GM23248 (cell line): Measurements from ENCODE around the gene SUPV3L1. TPM values are rescaled to one million over a fixed set of nuclear protein-coding genes. Genes with fewer than 3 reads are reported as not detected.
"Not testable (repeated sequence)": the region's sequence is repeated elsewhere in the genome, so short reads cannot be mapped to it uniquely, and the experiment has no call there.

Experiments
- DNase-seq: peaks from one replicate; pipeline ENCODE4 v3.0.0-alpha.2; 2015
- H2AFZ ChIP-seq: fragments of 200-600 bp; sonication (generic); 2 replicates; pipeline ENCODE4 v1.6.1; 2016; ENCODE audit warnings: antibody characterized with exemption
- H3F3A ChIP-seq: fragments of 200-600 bp; sonication (generic); 2 replicates; pipeline ENCODE4 v1.6.1; 2016; ENCODE audit warnings: mild to moderate bottlenecking, antibody characterized with exemption, mixed run types; ENCODE audit not compliant: insufficient read depth
- H3K27ac ChIP-seq: fragments of 200-600 bp; sonication (generic); 2 replicates; pipeline ENCODE4 v1.5.1; 2016; ENCODE audit warnings: mild to moderate bottlenecking
- H3K27me3 ChIP-seq: fragments of 200-600 bp; sonication (generic); replicated peaks from 2 replicates; pipeline ENCODE4 v1.6.1; 2016; ENCODE audit warnings: mild to moderate bottlenecking; ENCODE audit not compliant: insufficient read depth
- H3K36me3 ChIP-seq: fragments of 200-600 bp; sonication (generic); 2 replicates; pipeline ENCODE4 v1.6.1; 2016; ENCODE audit warnings: low read depth, mild to moderate bottlenecking
- H3K4me1 ChIP-seq: fragments of 200-600 bp; sonication (generic); 2 replicates; pipeline ENCODE4 v1.6.1; 2016; ENCODE audit warnings: mild to moderate bottlenecking; ENCODE audit not compliant: insufficient read depth
- H3K4me2 ChIP-seq: fragments of 200-600 bp; sonication (generic); one replicate; pipeline ENCODE4 v1.6.1; 2016; ENCODE audit warnings: mild to moderate bottlenecking; ENCODE audit not compliant: unreplicated experiment
- H3K4me3 ChIP-seq: fragments of 200-600 bp; sonication (generic); 2 replicates; pipeline ENCODE4 v1.5.1; 2016; ENCODE audit warnings: mild to moderate bottlenecking
- H3K79me2 ChIP-seq: fragments of 200-600 bp; sonication (generic); 2 replicates; pipeline ENCODE4 v1.6.1; 2016; ENCODE audit warnings: mild to moderate bottlenecking; ENCODE audit not compliant: insufficient read depth
- H3K9ac ChIP-seq: fragments of 200-600 bp; sonication (generic); 2 replicates; pipeline ENCODE4 v1.6.1; 2016; ENCODE audit warnings: mild to moderate bottlenecking
- H3K9me2 ChIP-seq: fragments of 200-600 bp; sonication (generic); 2 replicates; pipeline ENCODE4 v1.6.1; 2016; ENCODE audit warnings: mixed run types, mild to moderate bottlenecking, moderate library complexity; ENCODE audit not compliant: insufficient read depth
- H3K9me3 ChIP-seq: fragments of 200-600 bp; sonication (generic); one replicate; pipeline ENCODE4 v1.6.1; 2017; ENCODE audit warnings: low read depth
- H4K20me1 ChIP-seq: fragments of 200-600 bp; sonication (generic); 2 replicates; pipeline ENCODE4 v1.6.0; 2016; ENCODE audit not compliant: insufficient read depth
- EZH2 ChIP-seq: fragments of 200-600 bp; sonication (generic); IDR thresholded peaks from 2 replicates; pipeline ENCODE4 v1.6.1; 2018; ENCODE audit warnings: antibody characterized with exemption, mild to moderate bottlenecking; ENCODE audit not compliant: insufficient read depth, poor library complexity, severe bottlenecking
- EZH2phosphoT487 ChIP-seq: fragments of 200-600 bp; sonication (generic); IDR thresholded peaks from 2 replicates; pipeline ENCODE4 v1.6.1; 2018; ENCODE audit warnings: antibody characterized with exemption, moderate library complexity, mild to moderate bottlenecking, low read depth; ENCODE audit not compliant: insufficient read depth
- WGBS, 2 experiments: methylation state at CpG; one replicate each; pipeline ENCODE4 v1.1.6; 2015 to 2017; ENCODE audit warnings: low lambda C conversion rate in 2 of 2, low coverage in 1 of 2; ENCODE audit errors: missing lambda C conversion rate in 2 of 2; 5-methylcytosine and 5-hydroxymethylcytosine counted together
- in situ Hi-C: fragments of 300-500 bp; cut with MboI; formaldehyde crosslinking; loops from 2 replicates; pipeline ENCODE4 v1.15.0; 2020
- polyA plus RNA-seq: library from polyadenylated mRNA; unstranded; fragments of >200 nt; fragmentation: Nextera tagmentation; extraction: Ambion mirVana; gene quantifications from 2 replicates; pipeline ENCODE4 v1.2.1, GENCODE V29; 2016
- total RNA-seq: library from RNA; depleted of rRNA; stranded (reverse); fragments of >200 nt; shearing (Covaris generic); gene quantifications from 2 replicates; pipeline ENCODE4 v1.2.3, GENCODE V29; 2014; rRNA removed

Gene SUPV3L1
- total and polyA plus RNA-seq, 2 experiments from 2014 or later: 28.1 to 29.9 TPM

GRCh38 chr10:69248117-69248730, 68.2 kb downstream of the SUPV3L1 start:
- Histone ChIP-seq H3K4me1 (no peaks in the 10 kb centered on the region), H4K20me1 (no peaks in the 10 kb centered on the region), H3K36me3 (no peaks in the 10 kb centered on the region), H3K27me3 (no peaks in the 10 kb centered on the region), H3K4me2 (no peak overlapping the region), H3F3A (no peaks in the 10 kb centered on the region), H3K9me3 (no peaks in the 10 kb centered on the region), H2AFZ (no peak overlapping the region), H3K9me2 (no peaks in the 10 kb centered on the region), H3K9ac (no peak overlapping the region), H3K4me3 (no peak overlapping the region), H3K79me2 (no peaks in the 10 kb centered on the region), H3K27ac (no peak overlapping the region)
- 78 to 82% methylated on average over 24 of the region's 24 CpGs for WGBS, 2 experiments
- in situ Hi-C loops: no loop called here
- TF ChIP-seq EZH2 (no peak), EZH2phosphoT487 (no peak)
- DNase-seq: no peak

- H3K4me2 ChIP-seq: no peak overlapping the region
- H3K27ac ChIP-seq: no peak overlapping the region
- no peaks in the 10 kb centered on the region for H3K27me3 ChIP-seq
- no peak overlapping the region for H3K4me3 ChIP-seq
- H4K20me1 ChIP-seq: no peaks in the 10 kb centered on the region
- H3K36me3 ChIP-seq: no peaks in the 10 kb centered on the region
- DNase-seq: no peak
- H3F3A ChIP-seq: no peaks in the 10 kb centered on the region
- H3K9me3 ChIP-seq: no peaks in the 10 kb centered on the region
- H3K9ac ChIP-seq: no peak overlapping the region
- H3K79me2 ChIP-seq: no peaks in the 10 kb centered on the region
- WGBS, 2 experiments: 87 to 88% methylated on average over 10 to 14 of the region's 14 CpGs
- H3K9me2 ChIP-seq: no peaks in the 10 kb centered on the region
- TF ChIP-seq EZH2phosphoT487 (no peak), EZH2 (no peak)
- no peaks in the 10 kb centered on the region for H3K4me1 ChIP-seq
- in situ Hi-C loops: no loop called here
- no peak overlapping the region for H2AFZ ChIP-seq
These were observed 70.0 kb downstream of the SUPV3L1 start for GRCh38 chr10:69250041-69250440.

- H3K36me3 ChIP-seq, H3K9ac ChIP-seq, H3K79me2 ChIP-seq, H3K9me3 ChIP-seq, H3K9me2 ChIP-seq, H4K20me1 ChIP-seq, in situ Hi-C loops, H3F3A ChIP-seq, H3K4me2 ChIP-seq, H2AFZ ChIP-seq, H3K27me3 ChIP-seq, H3K4me3 ChIP-seq, DNase-seq, H3K27ac ChIP-seq, H3K4me1 ChIP-seq: not testable (repeated sequence)
- WGBS, 2 experiments: 78 to 83% methylated on average over 2 of the region's 2 CpGs
These were observed 71.4 kb downstream of the SUPV3L1 start for GRCh38 chr10:69251417-69251816.

- Histone ChIP-seq H3K27me3 (no peaks in the 10 kb centered on the region), H3K4me1 (no peaks in the 10 kb centered on the region), H2AFZ (no peak overlapping the region), H3K79me2 (no peaks in the 10 kb centered on the region), H3K9ac (no peak overlapping the region), H3K27ac (no peak overlapping the region), H3K4me3 (no peak overlapping the region), H3K9me2 (no peaks in the 10 kb centered on the region), H4K20me1 (no peaks in the 10 kb centered on the region), H3F3A (no peaks in the 10 kb centered on the region), H3K36me3 (no peaks in the 10 kb centered on the region), H3K9me3 (no peaks in the 10 kb centered on the region), H3K4me2 (no peak overlapping the region)
- 72 to 75% methylated on average over 3 of the region's 3 CpGs for WGBS, 2 experiments
- TF ChIP-seq EZH2: no peak
- no peak for TF ChIP-seq EZH2phosphoT487
- in situ Hi-C loops: no loop called here
- no peak for DNase-seq
These were observed 73.1 kb downstream of the SUPV3L1 start for GRCh38 chr10:69253171-69253570.

GRCh38 chr10:69254877-69255276, 74.8 kb downstream of the SUPV3L1 start:
- no peak overlapping the region for H3K4me3 ChIP-seq
- in situ Hi-C loops: no loop called here
- no peaks in the 10 kb centered on the region for H3K79me2 ChIP-seq
- H4K20me1 ChIP-seq: no peaks in the 10 kb centered on the region
- no peaks in the 10 kb centered on the region for H3F3A ChIP-seq
- no peaks in the 10 kb centered on the region for H3K36me3 ChIP-seq
- no peaks in the 10 kb centered on the region for H3K4me1 ChIP-seq
- no peaks in the 10 kb centered on the region for H3K9me2 ChIP-seq
- no peak overlapping the region for H3K4me2 ChIP-seq
- no peak overlapping the region for H3K27ac ChIP-seq
- TF ChIP-seq EZH2: no peak
- TF ChIP-seq EZH2phosphoT487: no peak
- no peak for DNase-seq
- H3K27me3 ChIP-seq: no peaks in the 10 kb centered on the region
- no peaks in the 10 kb centered on the region for H3K9me3 ChIP-seq
- H3K9ac ChIP-seq: no peak overlapping the region
- WGBS, 2 experiments: 49 to 52% methylated on average over 7 of the region's 7 CpGs
- H2AFZ ChIP-seq: no peak overlapping the region

Other genes starting within 250 kb of the SUPV3L1 start
- 68.2 and 77.8 TPM in 2 replicates for gene DDX21, start 224.1 kb upstream of the SUPV3L1 start, total RNA-seq
- 24.1 and 24.7 TPM in 2 replicates for gene DDX21, start 224.1 kb upstream of the SUPV3L1 start, polyA plus RNA-seq
- gene KIFBP, start 191.4 kb upstream of the SUPV3L1 start, total RNA-seq: 56.5 and 58.3 TPM in 2 replicates
- 53.9 and 54.0 TPM in 2 replicates for gene KIFBP, start 191.4 kb upstream of the SUPV3L1 start, polyA plus RNA-seq
- gene SRGN, start 92.1 kb upstream of the SUPV3L1 start, total RNA-seq: 108 and 136 TPM in 2 replicates
- gene SRGN, start 92.1 kb upstream of the SUPV3L1 start, polyA plus RNA-seq: 89.9 and 90.0 TPM in 2 replicates
- 24.4 and 25.3 TPM in 2 replicates for gene VPS26A, start 56.1 kb upstream of the SUPV3L1 start, total RNA-seq
- 79.4 and 82.0 TPM in 2 replicates for gene VPS26A, start 56.1 kb upstream of the SUPV3L1 start, polyA plus RNA-seq
- 0.13 and 0.32 TPM in 2 replicates for gene HKDC1, start 40.1 kb downstream of the SUPV3L1 start, total RNA-seq
- gene HKDC1, start 40.1 kb downstream of the SUPV3L1 start, polyA plus RNA-seq: 0.33 and 0.34 TPM in 2 replicates
- gene HK1, start 98.3 kb downstream of the SUPV3L1 start, total RNA-seq: 96.6 and 99.4 TPM in 2 replicates
- 134 and 137 TPM in 2 replicates for gene HK1, start 98.3 kb downstream of the SUPV3L1 start, polyA plus RNA-seq
- gene TACR2, start 236.7 kb downstream of the SUPV3L1 start, total RNA-seq: 0.54 TPM in 1 of 2 replicates, not detected in the other
- gene TACR2, start 236.7 kb downstream of the SUPV3L1 start, polyA plus RNA-seq: 0.24 and 0.25 TPM in 2 replicates